NT2/D1 (cell line): ENCODE results near the gene LAMB1.

Source experiments
- SUZ12 ChIP-seq: IDR thresholded peaks from 2 replicates; pipeline ENCODE4 v1.6.1; 2011; ENCODE audit not compliant: insufficient read length, insufficient read depth; ENCODE audit errors: extremely low read depth
- ZNF274 ChIP-seq: IDR thresholded peaks from 2 replicates; pipeline ENCODE4 v1.6.1; 2011; ENCODE audit warnings: mild to moderate bottlenecking, low read depth, low read length

GRCh38 chr7:108024538-108024937 lies 21.6 kb upstream of the LAMB1 start:
- no peak for TF ChIP-seq SUZ12
- no peak for TF ChIP-seq ZNF274
